ENCODE results near the gene SLC41A3. TPM values are rescaled to one million over a fixed set of nuclear protein-coding genes. Genes with fewer than 3 reads are reported as not detected.
"Not testable (repeated sequence)": the region's sequence is repeated elsewhere in the genome, so short reads cannot be mapped to it uniquely, and the experiment has no call there.

SLC41A3 gene
- total and polyA plus RNA-seq, 4 donors = 32.6 to 71.4 (median 66.8) TPM

DNA sequence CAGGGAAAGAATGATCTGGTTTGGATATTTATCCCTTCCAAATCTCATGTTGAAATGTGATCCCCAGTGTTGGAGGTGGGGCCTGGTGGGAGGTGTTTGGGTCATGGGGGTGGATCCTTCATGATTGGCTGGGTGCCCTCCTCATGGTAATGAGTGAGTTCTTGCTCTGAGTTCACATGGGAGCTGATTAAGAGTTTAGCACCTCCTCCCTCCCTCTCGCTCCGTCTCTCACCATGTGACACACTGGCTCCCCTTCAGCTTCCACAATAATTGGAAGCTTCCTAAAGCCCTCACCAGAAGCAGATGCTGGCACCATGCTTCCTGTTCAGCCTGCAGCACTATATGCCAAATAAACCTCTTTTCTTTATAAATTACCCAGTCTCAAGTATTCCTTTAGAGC, 45.1 kb downstream of the SLC41A3 start:
- H3K36me3 ChIP-seq (ENCODE audit: control insufficient read depth in 1 of 2, insufficient read depth in 2 of 2, low read length in 1 of 2); H3K27ac ChIP-seq (ENCODE audit: low read depth in 1 of 2, low read length in 2 of 2); ATAC-seq (ENCODE audit: low FRiP score); DNase-seq; H3K9me3 ChIP-seq (ENCODE audit: control insufficient read depth, low read length); H3K27me3 ChIP-seq (ENCODE audit: control insufficient read depth in 1 of 2, insufficient read depth in 2 of 2, low read length in 1 of 2); intact Hi-C loops (cut with DNase I); H3K4me1 ChIP-seq (ENCODE audit: control insufficient read depth in 1 of 2, insufficient read depth in 2 of 2, low read length in 2 of 2); H3K4me3 ChIP-seq (ENCODE audit: low read length in 2 of 2): not testable (repeated sequence)
- WGBS, 2 donors = 92 to 96% methylated on average over 2 of the region's 2 CpGs

DNA sequence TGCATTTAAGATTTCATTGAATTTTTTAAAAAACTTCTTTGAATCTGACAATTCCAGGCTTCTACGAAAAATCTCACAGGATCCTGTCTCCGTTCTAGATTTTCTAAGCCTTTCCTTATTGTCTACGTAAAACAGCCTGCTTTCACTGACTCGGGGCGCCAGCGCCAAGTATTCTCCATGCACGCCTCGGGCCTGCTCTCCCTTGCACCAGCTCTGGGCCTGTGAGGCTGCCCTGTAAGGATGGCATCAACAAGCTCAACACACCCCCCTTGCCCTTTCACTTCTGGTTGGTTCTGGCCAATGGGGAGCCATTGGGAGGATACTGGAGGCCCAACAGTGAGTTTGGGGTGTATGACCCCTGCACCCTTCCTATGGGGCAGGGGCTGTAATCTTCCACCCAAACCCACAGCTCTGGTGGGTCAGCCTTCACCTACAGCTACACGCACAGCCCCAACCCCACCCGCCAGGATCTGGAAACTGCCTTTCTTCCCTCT, 47.8 kb downstream of the SLC41A3 start:
- WGBS, 2 donors = 97 to 98% methylated on average over 10 of the region's 10 CpGs
- no peak overlapping the region for H3K27ac ChIP-seq (ENCODE audit: low read depth in 1 of 2, low read length in 2 of 2)
- no peaks in the 10 kb centered on the region for H3K27me3 ChIP-seq (ENCODE audit: control insufficient read depth in 1 of 2, insufficient read depth in 2 of 2, low read length in 1 of 2)
- no peak overlapping the region for H3K4me3 ChIP-seq (ENCODE audit: low read length in 2 of 2)
- H3K4me1 ChIP-seq (ENCODE audit: control insufficient read depth in 1 of 2, insufficient read depth in 2 of 2, low read length in 2 of 2) = no peaks in the 10 kb centered on the region
- peaks cover 0 to 3% of the 10 kb centered on the region in 2 donors for H3K36me3 ChIP-seq (ENCODE audit: control insufficient read depth in 1 of 2, insufficient read depth in 2 of 2, low read length in 1 of 2)
- no peak for DNase-seq
- H3K9me3 ChIP-seq (ENCODE audit: control insufficient read depth, low read length) = no peaks in the 10 kb centered on the region
- intact Hi-C loops (cut with DNase I) = no loop called here
- no peak for ATAC-seq (ENCODE audit: low FRiP score)

DNA sequence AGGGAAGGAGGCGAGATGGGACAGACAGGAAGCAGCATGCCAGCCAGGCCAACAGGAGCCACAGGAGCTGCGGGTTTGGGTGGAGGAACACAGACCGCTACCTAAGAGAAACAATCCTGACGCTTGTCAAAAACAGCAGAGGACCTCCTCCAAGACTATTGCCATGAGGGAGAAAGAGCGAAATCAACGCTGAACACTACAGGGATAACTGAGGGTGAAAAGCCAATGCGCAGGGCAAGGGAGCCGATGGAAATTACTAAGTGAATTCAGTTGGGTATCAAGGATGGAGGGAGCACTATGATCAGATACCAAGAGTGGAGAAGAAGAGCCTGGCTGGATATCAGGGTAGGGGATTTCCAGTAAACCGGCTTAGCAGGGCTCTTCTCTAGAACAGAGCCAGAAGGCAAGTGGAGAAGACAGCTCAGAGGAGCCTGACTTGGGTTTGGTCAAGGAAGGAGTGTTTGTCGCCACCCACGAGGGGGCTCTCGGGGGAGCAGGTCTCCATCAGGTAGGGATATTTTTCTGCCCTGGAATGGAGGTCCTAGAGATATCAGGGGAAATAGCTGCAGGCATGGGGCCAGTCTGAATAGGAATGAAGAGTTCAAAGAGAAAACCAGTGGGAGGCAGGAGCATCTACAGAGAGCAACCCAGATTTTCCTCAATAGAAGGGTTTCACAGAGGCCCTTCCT, 48.4 kb downstream of the SLC41A3 start:
- H3K27me3 ChIP-seq (ENCODE audit: control insufficient read depth in 1 of 2, insufficient read depth in 2 of 2, low read length in 1 of 2) = no peaks in the 10 kb centered on the region
- WGBS, 2 donors = 96% methylated on average over 12 of the region's 12 CpGs
- H3K27ac ChIP-seq (ENCODE audit: low read depth in 1 of 2, low read length in 2 of 2) = no peak overlapping the region
- H3K9me3 ChIP-seq (ENCODE audit: control insufficient read depth, low read length) = no peaks in the 10 kb centered on the region
- H3K4me1 ChIP-seq (ENCODE audit: control insufficient read depth in 1 of 2, insufficient read depth in 2 of 2, low read length in 2 of 2) = no peaks in the 10 kb centered on the region
- ATAC-seq (ENCODE audit: low FRiP score) = no peak
- H3K4me3 ChIP-seq (ENCODE audit: low read length in 2 of 2) = no peak overlapping the region
- H3K36me3 ChIP-seq (ENCODE audit: control insufficient read depth in 1 of 2, insufficient read depth in 2 of 2, low read length in 1 of 2) = peaks cover 0 to 3% of the 10 kb centered on the region in 2 donors
- intact Hi-C loops (cut with DNase I) = no loop called here
- no peak for DNase-seq

DNA sequence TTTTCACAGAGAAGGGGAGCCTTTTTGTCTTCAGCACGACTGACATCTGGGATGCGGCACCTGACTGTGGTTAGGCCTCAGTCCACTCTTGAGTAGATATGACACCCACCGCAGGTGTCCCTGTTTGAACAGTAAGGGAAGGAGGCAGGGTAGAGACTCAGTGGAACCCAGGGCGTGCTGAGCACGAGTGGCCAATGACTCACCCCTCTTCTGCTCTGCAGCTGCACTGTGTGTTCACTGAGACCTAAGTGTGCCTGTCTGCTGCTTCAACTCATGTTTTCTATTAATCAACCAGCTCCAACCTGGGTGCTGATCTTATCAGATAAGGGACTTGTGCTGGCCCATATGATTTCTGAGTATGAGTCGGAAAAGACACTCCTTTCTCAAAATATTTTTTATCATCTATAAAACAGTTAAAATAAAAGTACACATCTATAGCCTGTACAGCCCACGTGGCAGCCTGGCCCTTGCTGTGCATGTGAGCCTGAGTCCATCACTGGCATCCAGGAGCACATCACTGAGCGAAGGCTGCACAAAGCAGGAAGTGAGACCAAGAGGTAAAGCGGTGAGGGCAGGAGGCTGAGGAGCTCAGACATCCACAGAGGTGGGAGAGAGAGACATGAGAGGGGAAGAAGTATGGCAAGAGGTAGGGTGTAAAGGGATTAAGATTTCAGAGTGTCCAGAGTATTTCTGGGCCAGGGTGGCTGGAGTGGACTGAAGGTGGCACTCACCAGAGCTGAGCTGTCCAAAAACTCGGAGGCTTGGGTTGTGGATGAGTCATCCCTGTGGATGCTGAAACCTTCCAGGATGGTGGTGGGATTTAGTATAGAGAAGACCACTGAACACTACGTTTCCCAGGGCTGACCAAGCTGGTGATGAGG, 49.2 kb downstream of the SLC41A3 start:
- Histone ChIP-seq H3K9me3 (ENCODE audit: control insufficient read depth, low read length) (no peaks in the 10 kb centered on the region), H3K4me3 (ENCODE audit: low read length in 2 of 2) (no peak overlapping the region), H3K27ac (ENCODE audit: low read depth in 1 of 2, low read length in 2 of 2) (no peak overlapping the region), H3K36me3 (ENCODE audit: control insufficient read depth in 1 of 2, insufficient read depth in 2 of 2, low read length in 1 of 2) (peaks cover 0 to 3% of the 10 kb centered on the region in 2 donors), H3K27me3 (ENCODE audit: control insufficient read depth in 1 of 2, insufficient read depth in 2 of 2, low read length in 1 of 2) (no peaks in the 10 kb centered on the region), H3K4me1 (ENCODE audit: control insufficient read depth in 1 of 2, insufficient read depth in 2 of 2, low read length in 2 of 2) (no peaks in the 10 kb centered on the region)
- no peak for DNase-seq
- no peak for ATAC-seq (ENCODE audit: low FRiP score)
- 51 to 59% methylated on average over 11 of the region's 11 CpGs for WGBS, 2 donors
- intact Hi-C loops (cut with DNase I) = no loop called here

DNA sequence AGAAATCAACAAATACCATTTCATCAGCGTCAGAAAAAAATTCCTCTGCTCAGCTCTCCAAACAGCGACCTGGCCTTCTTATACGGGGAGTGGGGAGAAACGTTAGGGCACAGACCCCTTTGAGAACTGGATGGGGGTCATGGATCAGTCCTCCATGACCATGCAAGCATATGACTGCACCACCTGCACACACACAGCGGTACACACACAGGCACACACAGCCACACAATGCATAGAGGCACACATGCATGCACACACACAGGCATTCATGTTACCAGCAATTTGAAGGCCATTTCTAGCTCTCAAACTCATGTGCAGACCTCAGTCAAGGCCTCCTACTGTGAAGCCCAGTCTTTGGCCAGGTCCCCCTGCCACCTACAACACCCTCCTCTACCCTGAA, 50.2 kb downstream of the SLC41A3 start:
- no peaks in the 10 kb centered on the region for H3K27me3 ChIP-seq (ENCODE audit: control insufficient read depth in 1 of 2, insufficient read depth in 2 of 2, low read length in 1 of 2)
- WGBS, 2 donors = 83 to 90% methylated on average over 5 of the region's 5 CpGs
- H3K9me3 ChIP-seq (ENCODE audit: control insufficient read depth, low read length) = no peaks in the 10 kb centered on the region
- H3K4me3 ChIP-seq (ENCODE audit: low read length in 2 of 2) = no peak overlapping the region
- ATAC-seq (ENCODE audit: low FRiP score) = no peak
- H3K36me3 ChIP-seq (ENCODE audit: control insufficient read depth in 1 of 2, insufficient read depth in 2 of 2, low read length in 1 of 2) = peaks cover 0 to 3% of the 10 kb centered on the region in 2 donors
- no peak overlapping the region for H3K27ac ChIP-seq (ENCODE audit: low read depth in 1 of 2, low read length in 2 of 2)
- intact Hi-C loops (cut with DNase I) = no loop called here
- no peak for DNase-seq
- no peaks in the 10 kb centered on the region for H3K4me1 ChIP-seq (ENCODE audit: control insufficient read depth in 1 of 2, insufficient read depth in 2 of 2, low read length in 2 of 2)

DNA sequence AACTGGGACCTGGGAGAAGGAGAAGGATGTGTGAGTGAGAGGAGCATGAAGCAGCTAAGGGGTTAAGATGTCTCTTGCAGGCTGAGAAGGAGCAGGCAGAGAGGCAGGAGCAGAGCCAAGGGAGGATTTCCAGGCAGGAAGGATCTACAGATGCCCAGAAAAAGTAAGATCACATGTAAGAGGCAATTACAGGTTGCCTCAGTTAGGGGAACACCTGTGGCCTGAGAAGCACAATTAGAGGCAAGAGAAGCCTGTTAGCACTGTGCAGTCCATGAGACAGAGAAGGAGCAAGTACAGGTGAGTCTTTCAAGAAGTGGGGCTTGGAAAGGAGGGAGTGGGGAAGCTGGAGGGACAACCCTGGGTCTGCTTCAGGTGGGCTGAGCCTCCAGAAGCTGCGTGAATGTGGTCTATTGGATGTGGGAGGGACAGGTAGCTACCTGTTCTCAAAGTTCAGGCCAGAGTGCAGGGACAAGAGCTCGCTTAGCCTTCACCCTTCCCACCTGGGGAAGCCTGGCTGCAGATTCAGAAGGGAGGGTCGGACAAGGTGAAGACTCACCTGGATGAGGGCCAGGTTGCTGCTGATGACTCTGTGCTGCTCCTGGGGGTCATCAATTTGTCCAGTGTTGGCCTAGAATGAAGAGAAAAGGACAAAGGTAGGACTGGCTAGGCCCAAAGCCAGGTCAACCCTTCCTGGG, 50.7 kb downstream of the SLC41A3 start:
- no peak overlapping the region for H3K27ac ChIP-seq (ENCODE audit: low read depth in 1 of 2, low read length in 2 of 2)
- ATAC-seq (ENCODE audit: low FRiP score) (no peak), DNase-seq (no peak)
- WGBS, 2 donors = 96% methylated on average over 3 of the region's 3 CpGs
- no peaks in the 10 kb centered on the region for H3K27me3 ChIP-seq (ENCODE audit: control insufficient read depth in 1 of 2, insufficient read depth in 2 of 2, low read length in 1 of 2)
- H3K4me3 ChIP-seq (ENCODE audit: low read length in 2 of 2) = no peak overlapping the region
- peaks cover 0 to 3% of the 10 kb centered on the region in 2 donors for H3K36me3 ChIP-seq (ENCODE audit: control insufficient read depth in 1 of 2, insufficient read depth in 2 of 2, low read length in 1 of 2)
- peaks cover under 1% of the 10 kb centered on the region for H3K9me3 ChIP-seq (ENCODE audit: control insufficient read depth, low read length)
- no peaks in the 10 kb centered on the region for H3K4me1 ChIP-seq (ENCODE audit: control insufficient read depth in 1 of 2, insufficient read depth in 2 of 2, low read length in 2 of 2)
- intact Hi-C loops (cut with DNase I) = no loop called here

DNA sequence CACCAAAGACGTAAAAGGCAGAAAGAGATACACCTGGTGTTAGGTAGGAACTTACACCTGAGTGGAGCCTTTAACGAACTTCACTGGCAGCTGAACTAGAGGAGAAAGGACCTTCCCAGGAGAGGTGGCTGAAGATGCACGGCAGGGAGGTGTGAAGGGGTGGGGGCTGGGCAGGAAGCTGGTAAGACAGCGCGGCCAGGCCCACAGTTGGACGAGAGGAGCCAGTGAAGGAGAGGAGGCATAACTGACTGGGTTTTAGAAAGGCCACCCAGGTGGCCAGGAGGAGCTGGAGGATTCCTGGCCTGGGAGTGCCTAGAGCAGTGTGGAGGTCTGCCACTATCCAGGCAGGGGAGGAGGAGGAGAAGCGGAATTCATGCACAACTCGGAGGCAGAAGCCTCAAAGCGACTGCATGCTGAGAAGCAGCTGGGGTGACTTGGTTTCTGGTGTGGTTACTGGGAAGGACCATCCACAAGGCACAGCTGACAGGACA, 51.9 kb downstream of the SLC41A3 start:
- H3K4me3 ChIP-seq (ENCODE audit: low read length in 2 of 2) = no peak overlapping the region
- no peak overlapping the region for H3K27ac ChIP-seq (ENCODE audit: low read depth in 1 of 2, low read length in 2 of 2)
- no peaks in the 10 kb centered on the region for H3K4me1 ChIP-seq (ENCODE audit: control insufficient read depth in 1 of 2, insufficient read depth in 2 of 2, low read length in 2 of 2)
- H3K27me3 ChIP-seq (ENCODE audit: control insufficient read depth in 1 of 2, insufficient read depth in 2 of 2, low read length in 1 of 2) = no peaks in the 10 kb centered on the region
- DNase-seq = no peak
- H3K9me3 ChIP-seq (ENCODE audit: control insufficient read depth, low read length) = peaks cover 3% of the 10 kb centered on the region
- 82 to 83% methylated on average over 9 of the region's 9 CpGs for WGBS, 2 donors
- H3K36me3 ChIP-seq (ENCODE audit: control insufficient read depth in 1 of 2, insufficient read depth in 2 of 2, low read length in 1 of 2) = peaks cover 0 to 3% of the 10 kb centered on the region in 2 donors
- intact Hi-C loops (cut with DNase I) = no loop called here
- no peak for ATAC-seq (ENCODE audit: low FRiP score)

DNA sequence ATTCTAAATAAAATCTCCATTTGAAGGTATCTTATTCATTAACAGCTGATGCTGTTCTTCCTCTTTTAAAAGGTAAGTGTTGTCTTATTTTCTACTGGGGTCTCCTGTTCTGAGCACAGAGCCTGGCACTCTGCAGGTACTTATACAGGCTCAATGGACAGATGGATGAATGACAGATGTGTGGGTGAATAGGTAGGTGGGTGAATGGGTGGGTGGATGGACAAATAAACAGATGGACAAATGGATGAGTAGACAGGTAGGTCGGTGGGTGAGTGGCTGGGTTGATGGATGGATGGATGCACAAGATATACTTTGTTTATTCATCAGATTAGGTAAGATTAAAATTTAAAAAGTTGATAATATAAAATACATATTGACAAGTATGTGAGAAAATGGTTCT, 53.5 kb downstream of the SLC41A3 start:
- no peak for DNase-seq
- Histone ChIP-seq H3K27me3 (ENCODE audit: control insufficient read depth in 1 of 2, insufficient read depth in 2 of 2, low read length in 1 of 2) (no peaks in the 10 kb centered on the region), H3K27ac (ENCODE audit: low read depth in 1 of 2, low read length in 2 of 2) (no peak overlapping the region), H3K4me3 (ENCODE audit: low read length in 2 of 2) (no peak overlapping the region), H3K9me3 (ENCODE audit: control insufficient read depth, low read length) (peaks cover 3% of the 10 kb centered on the region), H3K36me3 (ENCODE audit: control insufficient read depth in 1 of 2, insufficient read depth in 2 of 2, low read length in 1 of 2) (peaks cover 0 to 3% of the 10 kb centered on the region in 2 donors), H3K4me1 (ENCODE audit: control insufficient read depth in 1 of 2, insufficient read depth in 2 of 2, low read length in 2 of 2) (no peaks in the 10 kb centered on the region)
- no peak for ATAC-seq (ENCODE audit: low FRiP score)
- 71 to 76% methylated on average over 1 of the region's 1 CpG for WGBS, 2 donors
- intact Hi-C loops (cut with DNase I) = no loop called here
